GM23338 (cell line): ENCODE data around the gene TMPRSS15. TPM values are rescaled to one million over a fixed set of nuclear protein-coding genes. Genes with fewer than 3 reads are reported as not detected.

Experiments
- ATAC-seq: fragments of 200-7000 bp; cut with Tn5 transposase; 3 replicates; pipeline ENCODE4 v1.9.1; 2020
- DNase-seq: peaks from one replicate; pipeline ENCODE4 v3.0.0-alpha.2; 2015; ENCODE audit warnings: low spot score
- H2AFZ ChIP-seq: fragments of 200-600 bp; sonication (generic); 2 replicates; pipeline ENCODE4 v1.8.0; 2016; ENCODE audit warnings: antibody characterized with exemption, mild to moderate bottlenecking, moderate library complexity
- H3F3A ChIP-seq: fragments of 200-600 bp; sonication (generic); replicated peaks from 2 replicates; pipeline ENCODE4 v1.8.0; 2017; ENCODE audit warnings: antibody characterized with exemption, mixed run types, low read depth
- H3K27ac ChIP-seq: fragments of 200-600 bp; sonication (generic); 2 replicates; pipeline ENCODE4 v1.6.1; 2016; ENCODE audit warnings: low read depth
- H3K27me3 ChIP-seq: fragments of 200-600 bp; sonication (generic); 2 replicates; pipeline ENCODE4 v1.8.0; 2016; ENCODE audit warnings: mild to moderate bottlenecking, mixed run types, moderate library complexity; ENCODE audit not compliant: insufficient read depth
- H3K36me3 ChIP-seq: fragments of 200-600 bp; sonication (generic); 2 replicates; pipeline ENCODE4 v1.8.0; 2016; ENCODE audit warnings: mild to moderate bottlenecking; ENCODE audit not compliant: insufficient read depth
- H3K4me1 ChIP-seq: fragments of 200-600 bp; sonication (generic); 2 replicates; pipeline ENCODE4 v1.8.0; 2016; ENCODE audit warnings: mild to moderate bottlenecking, moderate library complexity; ENCODE audit not compliant: insufficient read depth
- H3K4me2 ChIP-seq: fragments of 200-600 bp; sonication (generic); 2 replicates; pipeline ENCODE4 v1.7.1; 2017; ENCODE audit warnings: mixed run types
- H3K4me3 ChIP-seq: fragments of 200-600 bp; sonication (generic); 2 replicates; pipeline ENCODE4 v1.6.1; 2016; ENCODE audit warnings: mixed run types
- H3K79me2 ChIP-seq: fragments of 200-600 bp; sonication (generic); replicated peaks from 2 replicates; pipeline ENCODE4 v1.8.0; 2017; ENCODE audit warnings: mild to moderate bottlenecking; ENCODE audit not compliant: insufficient read depth
- H3K9me2 ChIP-seq: fragments of 200-600 bp; sonication (generic); 2 replicates; pipeline ENCODE4 v1.8.0; 2017; ENCODE audit not compliant: insufficient read depth
- H4K20me1 ChIP-seq: fragments of 200-600 bp; sonication (generic); replicated peaks from 2 replicates; pipeline ENCODE4 v1.8.0; 2017; ENCODE audit warnings: mild to moderate bottlenecking; ENCODE audit not compliant: insufficient read depth
- H3K27ac Mint-ChIP-seq: 2 replicates; pipeline ENCODE4 v1.8.0; 2020; ENCODE audit warnings: inconsistent platforms, mild to moderate bottlenecking, moderate library complexity, mixed read lengths
- H3K27me3 Mint-ChIP-seq: 3 replicates; pipeline ENCODE4 v1.8.0; 2022; ENCODE audit warnings: low read depth, mild to moderate bottlenecking, moderate library complexity, mixed read lengths, inconsistent platforms; ENCODE audit not compliant: insufficient read depth, poor library complexity
- H3K36me3 Mint-ChIP-seq: 3 replicates; pipeline ENCODE4 v1.8.0; 2021; ENCODE audit warnings: low read depth, mild to moderate bottlenecking, inconsistent platforms, moderate library complexity, mixed read lengths
- H3K4me1 Mint-ChIP-seq: 3 replicates; pipeline ENCODE4 v1.8.0; 2020; ENCODE audit warnings: mild to moderate bottlenecking, inconsistent platforms, mixed read lengths
- H3K4me3 Mint-ChIP-seq: 3 replicates; pipeline ENCODE4 v1.8.0; 2021; ENCODE audit warnings: moderate library complexity, mild to moderate bottlenecking, inconsistent platforms, mixed read lengths
- H3K9me3 Mint-ChIP-seq: 3 replicates; pipeline ENCODE4 v1.8.0; 2020; ENCODE audit warnings: moderate library complexity, mild to moderate bottlenecking, inconsistent platforms, mixed read lengths
- EZH2 ChIP-seq: fragments of 200-600 bp; sonication (generic); IDR thresholded peaks from one replicate; pipeline ENCODE4 v1.8.0; 2017; ENCODE audit warnings: antibody characterized with exemption, mild to moderate bottlenecking, low read depth; ENCODE audit not compliant: unreplicated experiment
- REST ChIP-seq: IDR thresholded peaks from one replicate; pipeline ENCODE4 v1.6.1; 2018; ENCODE audit warnings: antibody characterized with exemption; ENCODE audit not compliant: unreplicated experiment
- STAT1 ChIP-seq: IDR thresholded peaks from one replicate; pipeline ENCODE4 v1.6.1; 2016; ENCODE audit warnings: antibody characterized with exemption; ENCODE audit not compliant: unreplicated experiment
- ZNF114 ChIP-seq: fragments of 250-450 bp; sonication (Bioruptor Pico); IDR thresholded peaks from 2 replicates; pipeline ENCODE4 v1.5.0; 2020; ENCODE audit warnings: mild to moderate bottlenecking, moderate library complexity
- polyA plus RNA-seq: library from polyadenylated mRNA; unstranded; fragments of >200 nt; fragmentation: Nextera tagmentation; extraction: Ambion mirVana; gene quantifications from 2 replicates; pipeline ENCODE4 v1.2.1, GENCODE V29; 2016
- total RNA-seq: library from RNA; depleted of rRNA; stranded (reverse); fragments of >200 nt; shearing (Covaris generic); gene quantifications from 2 replicates; pipeline ENCODE4 v1.2.3, GENCODE V29; 2014

Gene TMPRSS15
- total and polyA plus RNA-seq, 2 experiments from 2014 or later, result not detected

- Histone ChIP-seq H3K27ac (no peak within 1 kb of the TSS), H3K4me2 (peak within 1 kb of the TSS; percentile 90), H3K36me3 (no peaks in the 10 kb centered on the region), H2AFZ (peak within 1 kb of the TSS; percentile 97), H4K20me1 (no peaks in the 10 kb centered on the region), H3K27me3 (peaks cover 51% of the 10 kb centered on the region), H3F3A (no peaks in the 10 kb centered on the region), H3K4me1 (0 out of 2 replicates have a peak, but pooled peaks cover 5% of the 10 kb centered on the region), H3K9me2 (no peaks in the 10 kb centered on the region), H3K4me3 (peak within 1 kb of the TSS; percentile 69), H3K79me2 (no peaks in the 10 kb centered on the region)
- Mint-ChIP-seq H3K4me3 (peak within 1 kb of the TSS; percentile 78), H3K4me1 (no peaks in the 10 kb centered on the region; the same call in 1 of the 3 replicates), H3K27me3 (peaks cover 30% of the 10 kb centered on the region), H3K36me3 (no peaks in the 10 kb centered on the region), H3K9me3 (no peaks in the 10 kb centered on the region), H3K27ac (no peak within 1 kb of the TSS)
- ATAC-seq (peak; percentile 82), DNase-seq (peak; percentile 39)
- TF ChIP-seq STAT1 (no peak), EZH2 (peak; percentile 26)
These were observed 158.7 kb downstream of the TMPRSS15 start, which contains the start of gene CHODL for GRCh38 chr21:18244671-18245463. Gene CHODL, plus strand, starts transcription at chr21:18244833. Its CDS starts 391 bp downstream, at chr21:18245224.

GRCh38 chr21:18235545-18235944, 168.0 kb downstream of the TMPRSS15 start:
- H4K20me1 ChIP-seq, result no peaks in the 10 kb centered on the region
- no peaks in the 10 kb centered on the region; the same call in 1 of the 2 replicates for H3K9me2 ChIP-seq
- H3K36me3 ChIP-seq, result no peaks in the 10 kb centered on the region
- Mint-ChIP-seq H3K27me3 (no peaks in the 10 kb centered on the region), H3K36me3 (no peaks in the 10 kb centered on the region), H3K4me3 (no peak overlapping the region), H3K4me1 (0 out of 3 replicates have a peak, but pooled peaks cover 2% of the 10 kb centered on the region), H3K9me3 (peaks cover 8% of the 10 kb centered on the region; the same call in 1 of the 3 replicates), H3K27ac (no peak overlapping the region)
- no peaks in the 10 kb centered on the region for H3K79me2 ChIP-seq
- no peak overlapping the region for H3K4me2 ChIP-seq
- ATAC-seq (no peak), DNase-seq (no peak)
- no peak overlapping the region for H2AFZ ChIP-seq
- no peaks in the 10 kb centered on the region for H3K27me3 ChIP-seq
- H3K4me3 ChIP-seq, result no peak overlapping the region
- no peak for TF ChIP-seq ZNF114 (CRISPR knock-in tag)
- TF ChIP-seq REST, result no peak
- no peaks in the 10 kb centered on the region for H3F3A ChIP-seq
- no peaks in the 10 kb centered on the region for H3K4me1 ChIP-seq
- H3K27ac ChIP-seq, result no peak overlapping the region
